ENCODE data around the gene GALNT13.

- TF ChIP-seq POLR2A (IDR thresholded peaks at IDR 0.05; ENCODE audit: low read length) (no peak), GATA1 (IDR thresholded peaks at IDR 0.05; ENCODE audit: low read depth, low read length) (no peak)
These were observed 207.2 kb downstream of the GALNT13 start for GRCh38 chr2:154078926-154079325.
